ENCODE measurements around the gene GMPS. TPM values are rescaled to one million over a fixed set of nuclear protein-coding genes. Genes with fewer than 3 reads are reported as not detected.

Gene GMPS
- total and polyA plus RNA-seq, 12 donors = 10.2 to 34.5 (median 29.6) TPM

DNA sequence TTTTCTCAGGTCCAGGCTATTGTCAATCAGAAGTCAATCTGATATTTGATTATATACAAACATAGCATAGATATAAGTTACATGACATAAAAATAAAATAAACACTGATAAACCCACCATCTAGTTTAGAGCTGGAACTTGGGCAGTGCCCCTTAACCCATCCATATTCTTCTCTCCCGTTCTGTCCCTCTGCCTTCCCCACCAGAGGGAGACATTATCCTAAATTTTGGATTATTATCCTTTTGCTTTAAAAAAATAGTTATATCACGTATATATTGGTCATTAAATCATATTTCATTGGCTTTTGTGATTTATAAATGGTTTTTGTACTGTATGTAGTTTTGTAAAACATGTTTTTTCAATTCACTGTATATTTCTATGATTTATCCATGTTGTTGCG lies 107.9 kb downstream of the GMPS start:
- intact Hi-C loops (cut with DNase I) = no loop called here
- ATAC-seq (no peak), DNase-seq (no peak)
- H3K4me3 ChIP-seq = no peak overlapping the region
- H3K36me3 ChIP-seq = no peaks in the 10 kb centered on the region
- TF ChIP-seq, protein P1, sequence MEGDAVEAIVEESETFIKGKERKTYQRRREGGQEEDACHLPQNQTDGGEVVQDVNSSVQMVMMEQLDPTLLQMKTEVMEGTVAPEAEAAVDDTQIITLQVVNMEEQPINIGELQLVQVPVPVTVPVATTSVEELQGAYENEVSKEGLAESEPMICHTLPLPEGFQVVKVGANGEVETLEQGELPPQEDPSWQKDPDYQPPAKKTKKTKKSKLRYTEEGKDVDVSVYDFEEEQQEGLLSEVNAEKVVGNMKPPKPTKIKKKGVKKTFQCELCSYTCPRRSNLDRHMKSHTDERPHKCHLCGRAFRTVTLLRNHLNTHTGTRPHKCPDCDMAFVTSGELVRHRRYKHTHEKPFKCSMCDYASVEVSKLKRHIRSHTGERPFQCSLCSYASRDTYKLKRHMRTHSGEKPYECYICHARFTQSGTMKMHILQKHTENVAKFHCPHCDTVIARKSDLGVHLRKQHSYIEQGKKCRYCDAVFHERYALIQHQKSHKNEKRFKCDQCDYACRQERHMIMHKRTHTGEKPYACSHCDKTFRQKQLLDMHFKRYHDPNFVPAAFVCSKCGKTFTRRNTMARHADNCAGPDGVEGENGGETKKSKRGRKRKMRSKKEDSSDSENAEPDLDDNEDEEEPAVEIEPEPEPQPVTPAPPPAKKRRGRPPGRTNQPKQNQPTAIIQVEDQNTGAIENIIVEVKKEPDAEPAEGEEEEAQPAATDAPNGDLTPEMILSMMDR (IDR thresholded peaks at IDR 0.05) = peak in 2 of 9 donors; percentile 6 to 13
- 76 to 81% methylated on average over 3 of the region's 3 CpGs for WGBS, 2 donors
- H3K4me1 ChIP-seq = no peaks in the 10 kb centered on the region
- no peaks in the 10 kb centered on the region for H3K9me3 ChIP-seq
- no peaks in the 10 kb centered on the region for H3K27me3 ChIP-seq
- no peak overlapping the region for H3K27ac ChIP-seq

DNA sequence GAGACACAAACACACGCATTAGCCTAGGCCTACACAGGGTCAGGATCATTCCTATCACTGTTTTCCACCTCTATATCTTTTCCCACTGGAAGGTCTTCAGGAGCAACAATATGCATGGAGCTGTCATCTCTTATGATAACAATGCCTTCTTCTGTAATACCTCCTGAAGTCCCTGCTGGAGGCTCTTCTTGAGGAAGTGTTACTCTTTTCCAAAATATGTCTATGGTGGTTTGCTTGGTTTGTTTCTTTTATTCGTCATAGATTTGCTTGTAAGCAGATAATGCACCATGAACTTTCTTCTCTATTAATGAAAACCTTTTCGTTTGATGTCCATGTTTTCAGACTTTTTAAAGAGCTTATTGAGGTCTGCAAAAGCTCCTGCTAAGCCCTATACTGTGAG lies 109.3 kb downstream of the GMPS start:
- H3K4me1 ChIP-seq = no peaks in the 10 kb centered on the region
- intact Hi-C loops (cut with DNase I) = no loop called here
- H3K27ac ChIP-seq = no peak overlapping the region
- ATAC-seq (no peak), DNase-seq (no peak)
- no peaks in the 10 kb centered on the region for H3K27me3 ChIP-seq
- WGBS, 2 donors = 83 to 85% methylated on average over 3 of the region's 3 CpGs
- TF ChIP-seq, protein P1 (IDR thresholded peaks at IDR 0.05) = no peak
- H3K36me3 ChIP-seq = no peaks in the 10 kb centered on the region
- H3K9me3 ChIP-seq = no peaks in the 10 kb centered on the region
- no peak overlapping the region for H3K4me3 ChIP-seq

DNA sequence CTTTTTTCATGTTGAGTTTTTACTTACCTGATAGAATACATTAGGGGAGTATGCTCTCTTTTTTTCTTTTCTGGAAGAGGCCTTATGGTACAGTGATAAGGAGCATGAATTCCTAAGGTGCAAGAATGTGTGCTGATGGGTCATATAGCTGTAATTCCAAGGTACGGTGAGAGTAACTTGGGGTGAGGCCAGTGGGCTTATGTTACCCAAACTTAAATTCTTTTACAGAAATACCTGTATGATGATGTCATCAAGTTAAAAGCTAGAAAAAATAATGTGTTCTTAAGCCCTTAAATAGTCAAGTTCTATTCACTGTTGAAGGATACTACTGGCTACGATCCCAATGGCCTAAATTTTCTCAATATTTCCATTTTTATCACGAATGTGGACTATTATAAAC lies 111.2 kb downstream of the GMPS start:
- Histone ChIP-seq H3K4me1 (no peaks in the 10 kb centered on the region), H3K9me3 (no peaks in the 10 kb centered on the region), H3K27me3 (no peaks in the 10 kb centered on the region), H3K27ac (no peak overlapping the region), H3K4me3 (no peak overlapping the region), H3K36me3 (no peaks in the 10 kb centered on the region)
- DNase-seq (no peak), ATAC-seq (no peak)
- TF ChIP-seq, protein P1 (IDR thresholded peaks at IDR 0.05) = no peak
- intact Hi-C loops (cut with DNase I) = no loop called here
- 75 to 88% methylated on average over 3 of the region's 3 CpGs for WGBS, 2 donors

DNA sequence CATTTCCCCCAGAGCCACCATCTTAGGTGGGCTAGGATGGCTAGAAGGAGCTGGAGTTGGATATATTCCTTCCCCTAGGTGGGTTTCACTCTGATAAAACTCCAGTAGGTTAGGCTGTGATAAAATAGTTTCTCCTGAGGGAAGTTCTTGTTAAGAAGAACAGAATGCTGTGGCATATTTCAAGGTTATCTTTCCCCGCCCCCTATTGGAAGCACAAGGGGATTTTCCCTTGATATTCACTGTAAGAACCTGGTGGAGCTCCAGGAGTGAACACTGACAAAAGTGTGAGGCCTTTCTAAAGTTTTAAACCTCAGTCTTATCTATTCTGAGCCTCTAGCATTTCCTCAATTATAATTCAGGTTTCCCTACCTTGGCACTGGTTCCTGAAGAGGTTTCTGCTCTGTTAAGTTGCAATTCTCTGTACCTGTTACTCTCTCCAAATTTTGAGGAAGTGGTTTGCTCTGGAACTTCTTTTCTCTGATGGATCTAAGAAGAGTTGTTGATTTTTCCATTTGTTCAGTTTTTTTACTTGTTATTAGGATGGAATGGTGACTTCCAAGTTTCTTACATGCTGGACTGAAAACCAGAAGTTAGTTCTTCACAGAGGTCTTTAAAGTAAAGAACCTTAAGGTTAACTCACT lies 113.5 kb downstream of the GMPS start:
- intact Hi-C loops (cut with DNase I) = no loop called here
- DNase-seq (no peak), ATAC-seq (no peak)
- Histone ChIP-seq H3K36me3 (no peaks in the 10 kb centered on the region), H3K9me3 (no peaks in the 10 kb centered on the region), H3K4me3 (no peak overlapping the region), H3K4me1 (no peaks in the 10 kb centered on the region), H3K27me3 (no peaks in the 10 kb centered on the region), H3K27ac (no peak overlapping the region)
- 93 to 96% methylated on average over 1 of the region's 1 CpG for WGBS, 2 donors
- TF ChIP-seq, protein P1 (IDR thresholded peaks at IDR 0.05) = no peak

All from heart right ventricle (tissue), 16 donors.